GM12878 (cell line): ENCODE measurements around the gene ADRA2B. TPM values are rescaled to one million over a fixed set of nuclear protein-coding genes. Genes with fewer than 3 reads are reported as not detected.
"Not testable (repeated sequence)": the region's sequence is repeated elsewhere in the genome, so short reads cannot be mapped to it uniquely, and the experiment has no call there.

ENCODE experiments used
- ATAC-seq: fragments of 200-7000 bp; cut with Tn5 transposase; 3 replicates; pipeline ENCODE4 v1.9.1; 2020; ENCODE audit warnings: mild to moderate bottlenecking, moderate library complexity
- BruUV-seq: library from RNA; stranded (reverse); fragments of 400-500 nt; replicated peaks from 2 replicates; lab custom pipeline; 2021; lab: Mats Ljungman, UMichigan
- CTCF ChIA-PET: fragments of 300-600 bp; sonication (Branson Sonifier 250); formaldehyde crosslinking; extraction: SDS; loops from one replicate; lab custom pipeline; 2021; ENCODE audit warnings: inconsistent platforms; lab: Yijun Ruan, JAX
- POLR2A ChIA-PET: fragments of 350-600 bp; formaldehyde crosslinking; extraction: SDS; loops from one replicate; lab custom pipeline; 2021; ENCODE audit warnings: inconsistent platforms; lab: Charles Lee
- RAD21 ChIA-PET: fragments of 300-600 bp; sonication (Branson Sonifier 250); formaldehyde crosslinking; loops from one replicate; lab custom pipeline; 2023; ENCODE audit warnings: antibody characterized with exemption; ENCODE audit not compliant: unreplicated experiment; lab: Charles Lee
- SMC1A ChIA-PET: fragments of 300-600 bp; sonication (Branson Sonifier 250); formaldehyde crosslinking; loops from one replicate; lab custom pipeline; 2023; ENCODE audit not compliant: unreplicated experiment, uncharacterized antibody; lab: Charles Lee
- DNase-seq: peaks from one replicate; pipeline ENCODE4 v3.0.0-alpha.2; 2011; ENCODE audit warnings: low read depth, low spot score
- FAIRE-seq: peaks from 3 replicates; lab custom pipeline; 2011; peaks lifted over from hg19 to GRCh38; lab: Jason Lieb, UNC
- H2AFZ ChIP-seq: 2 replicates; pipeline ENCODE4 v1.6.0; 2011; ENCODE audit warnings: low read depth, low read length, control low read depth; ENCODE audit not compliant: control insufficient read depth
- H3K27ac ChIP-seq: 2 replicates; pipeline ENCODE4 v1.5.1; 2011; ENCODE audit warnings: control low read depth; ENCODE audit not compliant: control insufficient read depth, insufficient read depth
- H3K27me3 ChIP-seq, 2 experiments: replicated peaks in 1 of 2; 2 replicates each; pipeline versions ENCODE4 v1.6.0 to v1.6.1; 2011; ENCODE audit warnings: low read length in 1 of 2; ENCODE audit not compliant: control insufficient read depth in 2 of 2, insufficient read depth in 2 of 2
- H3K36me3 ChIP-seq, 2 experiments: 2 replicates each; pipeline ENCODE4 v1.5.1; 2011; ENCODE audit warnings: low read length in 1 of 2; ENCODE audit not compliant: control insufficient read depth in 2 of 2, insufficient read depth in 2 of 2
- H3K4me1 ChIP-seq: 2 replicates; pipeline ENCODE4 v1.6.1; 2011; ENCODE audit warnings: mild to moderate bottlenecking, low read length, moderate library complexity, mixed read lengths; ENCODE audit not compliant: control insufficient read depth, insufficient read depth
- H3K4me2 ChIP-seq: 2 replicates; pipeline ENCODE4 v1.6.0; 2011; ENCODE audit warnings: control low read depth; ENCODE audit not compliant: control insufficient read depth, insufficient read depth
- H3K4me3 ChIP-seq: fragments of 200-600 bp; sonication (generic); 2 replicates; pipeline ENCODE4 v1.5.1; 2016
- H3K79me2 ChIP-seq: 2 replicates; pipeline ENCODE4 v1.6.0; 2011; ENCODE audit warnings: low read length; ENCODE audit not compliant: control insufficient read depth, insufficient read depth
- H3K9ac ChIP-seq: 2 replicates; pipeline ENCODE4 v1.8.0; 2011; ENCODE audit warnings: low read length, control low read depth, mixed read lengths; ENCODE audit not compliant: control insufficient read depth, insufficient read depth
- H3K9me3 ChIP-seq: replicated peaks from 3 replicates; pipeline ENCODE4 v1.5.1; 2011; ENCODE audit warnings: mild to moderate bottlenecking, low read length; ENCODE audit not compliant: control insufficient read depth, insufficient read depth
- H4K20me1 ChIP-seq: 2 replicates; pipeline ENCODE4 v1.6.0; 2011; ENCODE audit not compliant: control insufficient read depth, insufficient read depth
- WGBS: methylation state at CpG from one replicate; pipeline ENCODE4 v1.1.6; 2016; ENCODE audit warnings: low lambda C conversion rate; ENCODE audit not compliant: insufficient replicate concordance, insufficient coverage; ENCODE audit errors: missing lambda C conversion rate; 5-methylcytosine and 5-hydroxymethylcytosine counted together
- in situ Hi-C: fragments of 300-500 bp; cut with MboI; formaldehyde crosslinking; loops from 9 replicates; pipeline ENCODE4 v1.14.3; 2018; ENCODE audit warnings: mixed read lengths
- intact Hi-C: fragments of 100-400 bp; cut with micrococcal nuclease; formaldehyde crosslinking; loops from one replicate; pipeline ENCODE4 v1.14.2; 2022; ENCODE audit not compliant: unreplicated experiment
- polyA plus RNA-seq, 11 experiments: library from polyadenylated mRNA; depleted of rRNA in 4 of 11; unstranded in 6 of 11; stranded (reverse) in 5 of 11; fragments of >200 nt; fragmentation: Nextera tagmentation in 4 of 11; fragmentation: Illumina TruSeq in 1 of 11; extraction: Ambion mirVana in 4 of 11; extraction: Trizol in 1 of 11; gene quantifications; 1 replicate in 1 of 11; 2 replicates in 10 of 11; pipeline versions ENCODE4 v1.2.1 to v1.2.3, GENCODE V29; 2011 to 2016; ENCODE audit warnings: inconsistent platforms in 2 of 11, missing spikeins in 2 of 11, low read depth in 1 of 11
- total RNA-seq, 4 experiments: library from RNA; depleted of rRNA in 3 of 4; stranded (reverse); fragments of >200 nt in 3 of 4; fragmentation: Illumina TruSeq in 1 of 4; extraction: Trizol in 1 of 4; gene quantifications; 2 replicates each; pipeline versions ENCODE4 v1.2.1 to v1.2.3, GENCODE V29; 2013 to 2021
- TF ChIP-seq, protein P1 (sequence below): fragments of 450-650 bp; conservative IDR thresholded peaks from 2 replicates; pipeline ENCODE4 v1.6.1; 2017; ENCODE audit warnings: mild to moderate bottlenecking, moderate library complexity

ADRA2B gene
- total and polyA plus RNA-seq, 10 of the 15 experiments (the other 5 are each of a cell fraction or from before 2014, with no cell fraction given), result 0.01 to 0.10 (median 0.04) TPM; not detected in 6

DNA sequence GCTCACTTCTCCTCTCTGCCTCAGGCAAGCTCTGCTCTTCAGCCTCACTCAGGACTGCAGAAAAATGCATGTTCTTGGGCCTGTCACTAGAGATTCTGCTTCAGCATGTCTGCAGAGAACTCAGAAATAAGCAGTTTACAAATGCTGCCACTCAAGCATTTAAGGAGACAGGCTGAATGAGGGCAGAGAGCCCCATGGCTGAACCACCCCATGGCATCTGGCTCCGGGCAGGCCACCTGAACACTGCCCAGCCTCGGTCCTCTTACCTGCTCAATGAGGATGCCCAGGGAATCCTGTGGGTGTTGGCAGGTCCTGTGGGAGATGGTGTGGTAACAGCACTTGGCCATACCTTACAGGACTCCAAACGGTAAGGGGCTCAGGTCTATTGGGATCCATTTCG lies 50.4 kb downstream of the ADRA2B start:
- BruUV-seq, H3K36me3 ChIP-seq, H2AFZ ChIP-seq, H3K4me3 ChIP-seq, intact Hi-C loops, H3K4me2 ChIP-seq, H3K27ac ChIP-seq, H3K9ac ChIP-seq, H3K79me2 ChIP-seq, POLR2A ChIA-PET, SMC1A ChIA-PET, FAIRE-seq, H3K9me3 ChIP-seq, H4K20me1 ChIP-seq, H3K4me1 ChIP-seq, ATAC-seq, DNase-seq, H3K27me3 ChIP-seq: not testable (repeated sequence)
- ChIA-PET RAD21 (interaction anchor here (1.0 to 1.3 kb wide), 2 partner anchors 109 to 1598 kb away, joined by 3 read pairs; partner anchors contain the start of gene ACTR1B), CTCF (interaction anchor here (1.1 kb wide), 1 partner anchor 50 kb away, joined by 3 read pairs; the partner anchor contains the start of gene ADRA2B)
- in situ Hi-C loops, result loop anchor here (10.0 to 25.0 kb wide), 5 partner anchors 1529 to 1946 kb away; partner anchors contain the start of genes ACTR1B and C2orf92
- WGBS, result 23% methylated on average over 4 of the region's 4 CpGs

DNA sequence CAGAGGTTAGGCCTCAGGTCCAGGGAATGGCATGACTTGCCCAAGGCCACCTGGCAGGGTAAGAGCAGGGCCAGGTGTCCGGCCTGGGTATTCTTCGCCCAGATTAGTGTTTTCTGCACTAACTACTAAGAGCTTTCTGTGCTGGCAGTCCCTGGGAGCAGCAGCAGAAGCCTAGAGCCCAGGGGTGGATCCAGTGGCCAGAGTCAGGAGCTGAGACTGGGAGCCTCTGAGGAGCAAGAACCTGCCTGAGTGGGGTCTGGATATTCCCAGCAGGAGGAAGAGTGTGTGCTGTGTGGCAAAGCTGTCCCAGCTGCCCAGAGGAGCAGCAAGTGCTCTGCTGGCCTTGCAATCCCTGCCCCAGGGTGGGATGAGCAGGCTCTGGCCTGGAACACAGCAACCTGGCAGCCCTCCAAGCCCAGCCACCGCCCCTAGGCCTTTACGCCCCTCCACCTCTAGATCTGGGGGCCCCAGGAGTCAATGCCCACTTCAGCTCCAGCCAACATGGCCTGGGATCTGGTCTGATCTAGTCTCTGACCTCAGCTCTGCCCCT lies 50.9 kb downstream of the ADRA2B start:
- ChIA-PET SMC1A (no interaction called here), RAD21 (interaction anchor here (1.0 to 1.3 kb wide), 2 partner anchors 109 to 1599 kb away, joined by 3 read pairs; partner anchors contain the start of gene ACTR1B), CTCF (interaction anchor here (1.1 kb wide), 1 partner anchor 51 kb away, joined by 3 read pairs; the partner anchor contains the start of gene ADRA2B), POLR2A (no interaction called here)
- ATAC-seq (no peak), DNase-seq (no peak), FAIRE-seq (no peak)
- Histone ChIP-seq H3K36me3 (no peaks in the 10 kb centered on the region), H3K4me2 (no peak overlapping the region), H3K4me3 (no peak overlapping the region), H3K9me3 (no peaks in the 10 kb centered on the region), H3K4me1 (no peaks in the 10 kb centered on the region), H3K9ac (no peak overlapping the region), H2AFZ (no peak overlapping the region), H3K27ac (no peak overlapping the region), H3K79me2 (no peaks in the 10 kb centered on the region), H4K20me1 (no peaks in the 10 kb centered on the region), H3K27me3 (no peaks in the 10 kb centered on the region; a peak in 1 of 4 replicates)
- TF ChIP-seq, protein P1, sequence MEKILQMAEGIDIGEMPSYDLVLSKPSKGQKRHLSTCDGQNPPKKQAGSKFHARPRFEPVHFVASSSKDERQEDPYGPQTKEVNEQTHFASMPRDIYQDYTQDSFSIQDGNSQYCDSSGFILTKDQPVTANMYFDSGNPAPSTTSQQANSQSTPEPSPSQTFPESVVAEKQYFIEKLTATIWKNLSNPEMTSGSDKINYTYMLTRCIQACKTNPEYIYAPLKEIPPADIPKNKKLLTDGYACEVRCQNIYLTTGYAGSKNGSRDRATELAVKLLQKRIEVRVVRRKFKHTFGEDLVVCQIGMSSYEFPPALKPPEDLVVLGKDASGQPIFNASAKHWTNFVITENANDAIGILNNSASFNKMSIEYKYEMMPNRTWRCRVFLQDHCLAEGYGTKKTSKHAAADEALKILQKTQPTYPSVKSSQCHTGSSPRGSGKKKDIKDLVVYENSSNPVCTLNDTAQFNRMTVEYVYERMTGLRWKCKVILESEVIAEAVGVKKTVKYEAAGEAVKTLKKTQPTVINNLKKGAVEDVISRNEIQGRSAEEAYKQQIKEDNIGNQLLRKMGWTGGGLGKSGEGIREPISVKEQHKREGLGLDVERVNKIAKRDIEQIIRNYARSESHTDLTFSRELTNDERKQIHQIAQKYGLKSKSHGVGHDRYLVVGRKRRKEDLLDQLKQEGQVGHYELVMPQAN, result no peak
- no TSS peak for BruUV-seq
- 3% methylated on average over 4 of the region's 4 CpGs for WGBS
- intact Hi-C loops (no loop called here), in situ Hi-C loops (loop anchor here (10.0 to 25.0 kb wide), 5 partner anchors 1529 to 1947 kb away; partner anchors contain the start of genes ACTR1B and C2orf92)
